ENCODE results near the gene MKS1.

MKS1 gene

DNA sequence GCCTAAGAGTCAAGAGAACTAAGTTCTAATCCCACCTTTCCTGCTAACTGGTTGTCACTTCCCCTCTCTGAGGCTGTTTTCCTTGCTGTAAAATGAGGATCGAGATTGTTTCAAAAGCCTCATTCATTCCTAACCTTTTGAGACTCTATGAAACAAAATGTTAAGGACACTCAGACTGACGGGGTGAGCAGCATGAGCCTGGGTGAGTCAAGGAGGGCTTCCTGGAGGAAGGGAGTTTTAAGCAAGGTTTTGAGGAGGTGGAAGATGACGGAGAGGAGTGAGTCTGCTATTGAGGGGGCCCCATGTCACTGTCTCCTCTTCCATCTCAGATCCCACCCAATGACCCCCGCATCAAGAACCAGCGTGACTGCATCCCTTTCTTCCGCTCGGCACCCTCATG, 22.4 kb downstream of the MKS1 start:
- no peak for FAIRE-seq

DNA sequence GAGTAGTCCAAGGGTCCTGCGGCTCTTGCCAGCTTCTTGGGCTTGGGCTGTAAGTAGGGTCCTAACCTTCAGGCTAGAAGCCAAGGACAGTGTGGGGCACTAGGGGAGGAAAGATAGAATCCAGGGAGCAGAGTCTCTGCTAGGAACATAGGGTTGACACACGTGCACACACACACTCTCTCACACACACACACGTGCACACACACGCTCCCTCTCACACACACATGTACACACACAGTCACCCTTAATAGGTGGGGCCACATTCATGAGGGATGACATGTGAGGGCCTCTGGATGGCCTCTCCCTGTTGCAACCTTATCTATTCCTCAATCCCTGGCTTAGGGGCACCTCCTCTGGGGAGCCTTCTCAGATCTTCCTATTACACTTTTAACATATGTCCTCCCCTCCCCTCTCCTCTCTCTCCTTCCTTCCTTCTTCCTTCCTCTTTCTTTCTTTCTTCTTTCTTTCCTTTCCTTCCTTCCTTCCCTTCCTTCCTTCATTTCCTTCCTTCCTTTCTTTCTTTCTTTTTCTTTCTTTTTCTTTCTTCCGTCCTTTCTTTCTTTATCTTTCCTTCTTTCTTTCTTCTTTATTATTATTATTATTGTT, 23.4 kb downstream of the MKS1 start:
- FAIRE-seq = no peak

GRCh38 chr17:58193641-58194255, 25.3 kb downstream of the MKS1 start:
- FAIRE-seq = no peak

GRCh38 chr17:58192612-58193011, 26.4 kb downstream of the MKS1 start, which contains the start of gene EPX:
Gene EPX, plus strand, starts transcription at chr17:58192726. Its CDS starts 121 bp downstream, at chr17:58192847.
- no peak for FAIRE-seq

GRCh38 chr17:58191241-58191896, 27.7 kb downstream of the MKS1 start:
- no peak for FAIRE-seq

GRCh38 chr17:58189436-58190146, 29.5 kb downstream of the MKS1 start:
- FAIRE-seq = no peak

DNA sequence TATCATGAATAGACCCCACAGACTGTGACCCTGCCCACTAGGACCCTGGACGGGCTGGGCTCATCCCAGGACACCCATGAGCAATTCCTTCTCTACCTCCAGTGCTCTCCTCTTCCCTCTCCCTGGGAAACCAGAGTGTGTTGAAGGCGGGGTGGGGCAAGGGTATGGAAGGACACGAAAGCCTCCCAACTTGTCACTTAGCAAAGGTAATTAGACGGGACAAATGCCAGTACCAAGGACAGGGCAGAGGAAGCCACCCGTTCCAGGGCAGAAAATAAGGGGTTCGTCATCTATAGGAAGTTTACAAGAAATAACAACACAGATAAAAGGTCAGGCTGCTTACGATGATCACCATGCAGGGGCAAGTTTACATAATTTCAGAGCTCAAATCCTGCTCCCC, 31.4 kb downstream of the MKS1 start:
- no peak for FAIRE-seq

DNA sequence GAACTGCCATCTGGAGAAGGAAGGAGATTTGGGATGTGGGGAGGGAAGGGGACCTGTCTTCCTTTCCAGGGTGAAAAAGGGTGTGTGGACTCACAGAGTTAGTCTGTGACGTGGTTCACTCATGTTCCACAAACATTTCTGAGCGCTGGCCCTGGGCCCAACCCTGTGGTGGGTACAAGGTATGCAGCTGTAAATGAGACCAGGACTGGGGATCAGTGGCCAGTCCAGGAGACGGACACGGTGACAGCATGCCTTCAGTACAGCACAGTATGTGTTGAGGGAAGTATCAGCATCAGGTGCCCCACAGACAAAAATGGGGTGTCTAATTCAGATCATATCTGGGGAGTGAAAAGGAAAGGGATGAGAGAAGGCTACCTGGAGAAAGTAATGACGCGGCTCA, 32.0 kb downstream of the MKS1 start:
- no peak for FAIRE-seq

DNA sequence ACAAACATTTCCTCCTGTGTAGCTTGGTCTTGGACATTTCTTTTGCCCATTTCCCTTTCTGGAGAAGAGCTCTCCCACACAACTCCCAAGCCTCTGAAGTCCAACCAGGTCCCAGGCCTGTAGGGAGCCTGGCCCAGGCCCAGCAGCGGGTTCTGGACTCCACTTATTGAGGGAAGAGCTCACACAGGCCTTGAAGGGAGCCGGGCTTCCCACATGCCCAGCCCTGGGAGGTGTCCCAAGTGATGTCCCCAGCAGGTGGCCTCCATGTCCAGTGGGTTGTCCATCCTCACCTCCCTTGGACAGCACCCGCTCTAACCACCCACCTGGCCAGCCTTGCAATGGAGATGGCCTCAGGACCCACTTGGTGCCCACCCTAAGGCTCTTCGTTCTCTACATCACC, 32.5 kb downstream of the MKS1 start:
- FAIRE-seq = no peak

- FAIRE-seq = no peak
These were observed 33.9 kb downstream of the MKS1 start for GRCh38 chr17:58184986-58185761.

DNA sequence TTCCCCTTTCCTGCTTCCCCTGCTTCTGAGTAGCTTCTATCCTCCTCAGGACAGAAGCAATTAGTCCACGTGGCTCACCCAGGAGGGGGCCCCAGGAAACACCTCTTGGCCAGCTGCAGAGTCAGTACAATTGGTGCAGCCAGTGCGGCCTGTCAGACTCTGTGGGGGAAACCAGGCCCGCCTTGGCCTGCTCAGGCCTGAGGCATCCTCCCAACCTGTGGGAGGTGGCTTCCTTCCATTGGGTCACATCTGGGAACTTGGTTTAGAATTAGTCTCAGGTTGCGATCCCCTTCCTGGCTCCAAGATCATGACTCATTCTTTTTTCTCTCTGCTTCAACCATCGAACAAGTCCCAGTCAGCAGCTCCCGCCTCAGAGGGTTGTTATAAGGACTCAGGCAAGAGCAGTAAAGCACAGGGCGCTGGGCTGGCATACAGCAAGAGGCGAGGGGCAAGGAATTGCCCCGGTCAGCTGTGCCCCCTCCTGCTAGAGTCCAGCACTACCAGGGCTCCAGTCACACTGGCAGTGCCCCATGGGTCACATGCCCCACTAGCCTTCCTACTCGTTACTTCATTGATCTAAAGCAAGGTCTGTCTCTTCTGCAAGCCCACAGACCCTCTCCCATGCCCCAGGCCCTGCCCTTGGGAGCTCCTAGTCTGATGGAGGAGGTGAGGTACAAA, 34.6 kb downstream of the MKS1 start:
- FAIRE-seq = no peak

- FAIRE-seq = no peak
These were observed 35.5 kb downstream of the MKS1 start for GRCh38 chr17:58183514-58183913.

GRCh38 chr17:58181796-58182195, 37.3 kb downstream of the MKS1 start:
- no peak for FAIRE-seq

GRCh38 chr17:58176200-58176599, 42.9 kb downstream of the MKS1 start:
- no peak for FAIRE-seq

DNA sequence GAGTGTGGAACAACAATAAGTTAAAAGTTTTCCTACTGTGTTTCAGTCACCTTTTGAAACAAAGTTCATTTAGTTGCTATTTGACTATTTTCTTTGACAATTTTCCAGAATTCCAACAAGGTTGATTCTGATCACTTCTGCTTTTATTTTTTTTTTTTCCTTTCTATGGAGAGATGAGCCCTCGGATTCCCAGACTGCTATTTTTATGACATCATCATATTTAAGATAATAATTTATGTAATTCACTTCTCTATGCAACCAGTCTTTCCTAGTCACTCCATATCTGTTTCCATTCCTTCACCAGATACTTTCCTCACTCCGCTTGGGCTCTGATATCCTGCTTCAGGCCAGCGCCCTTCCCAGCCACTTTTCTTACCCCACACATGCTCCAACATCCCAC, 44.2 kb downstream of the MKS1 start:
- FAIRE-seq = no peak

- no peak for FAIRE-seq
These were observed 46.5 kb downstream of the MKS1 start for GRCh38 chr17:58172369-58173071.

DNA sequence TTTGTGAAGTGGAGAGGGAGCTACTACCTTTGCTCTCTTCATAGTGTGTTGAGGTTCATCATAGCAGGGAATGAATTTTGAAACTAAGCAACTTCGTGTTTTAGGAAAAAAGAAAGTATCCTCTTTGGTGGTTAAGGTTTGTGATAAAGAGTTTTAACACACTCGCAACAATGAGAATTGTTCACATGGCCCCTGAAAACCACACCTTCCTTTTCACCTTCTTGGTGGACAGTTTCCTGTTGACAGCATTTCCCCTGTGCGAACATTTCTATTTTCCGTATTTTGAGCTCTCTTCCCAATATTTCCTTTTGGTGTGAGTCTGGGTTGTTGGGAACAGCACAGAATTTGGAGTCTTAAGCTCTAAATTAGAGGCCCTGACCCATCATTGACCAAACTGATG, 48.4 kb downstream of the MKS1 start:
- no peak for FAIRE-seq

DNA sequence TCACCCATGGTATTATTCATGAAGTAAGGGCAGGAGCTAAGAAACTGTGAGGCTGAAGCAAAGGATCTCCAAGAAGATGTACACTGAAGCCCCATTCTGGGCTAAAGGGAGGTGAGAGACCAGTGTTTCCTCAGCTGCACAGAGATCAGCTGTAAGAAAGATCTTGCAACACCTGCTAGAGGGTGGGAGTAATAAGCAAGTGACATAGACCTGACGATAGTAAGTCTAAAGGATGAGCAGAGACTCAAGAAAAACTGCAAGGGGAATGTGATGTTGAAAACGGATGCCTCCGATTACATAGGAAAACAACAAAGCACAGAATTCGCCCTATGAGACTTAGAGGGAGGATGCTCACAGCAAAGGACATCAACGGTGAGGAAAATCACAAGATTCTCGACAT, 52.4 kb downstream of the MKS1 start, which contains the start of gene OR4D2:
Gene OR4D2 (plus strand): TSS at position 301 of the 400 bp plus-strand sequence. CDS start 2,674 bp downstream, outside the sequence.
- no peak for FAIRE-seq

- no peak for FAIRE-seq
These were observed 53.1 kb downstream of the MKS1 start for GRCh38 chr17:58165981-58166380.

DNA sequence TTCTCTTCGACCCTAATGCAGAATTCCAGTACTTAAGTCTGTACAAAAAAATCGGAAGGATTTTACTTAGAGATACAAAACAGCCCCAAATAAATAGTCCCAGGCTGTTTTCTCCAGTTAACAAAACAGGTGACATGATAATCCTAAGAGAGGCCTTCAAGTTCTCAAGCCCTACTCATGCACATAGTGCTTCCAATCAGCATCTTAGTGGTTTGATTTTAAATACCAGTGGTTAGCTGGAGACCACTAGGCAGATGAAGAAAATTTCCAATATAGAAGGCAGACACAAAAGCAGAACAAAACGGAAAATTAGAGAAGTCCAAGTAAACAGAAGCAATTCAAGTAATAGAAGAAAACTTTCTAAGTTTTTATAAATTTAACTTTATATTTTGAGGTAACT, 57.5 kb downstream of the MKS1 start:
- no peak for FAIRE-seq

DNA sequence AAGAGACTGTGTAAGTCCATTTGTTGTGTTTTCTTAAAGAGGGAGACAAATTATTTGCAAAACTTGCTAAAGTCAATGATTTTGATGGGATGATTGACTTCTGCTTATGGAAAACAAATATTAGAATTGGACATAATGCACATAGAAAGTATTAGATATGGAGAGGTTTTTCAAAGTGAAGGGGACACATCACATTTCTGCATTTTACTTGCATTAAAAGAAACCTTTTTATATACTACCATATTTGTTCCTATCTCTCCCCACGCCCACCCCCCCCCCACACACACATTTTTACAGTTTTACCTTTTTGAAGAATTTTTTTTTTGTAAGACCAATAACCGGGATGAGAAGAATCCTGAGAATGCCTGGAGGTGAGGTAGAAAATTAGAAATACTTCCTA, 60.9 kb downstream of the MKS1 start:
- no peak for FAIRE-seq
